GM21723 (cell line): ENCODE measurements around the gene HIPK3.
A peak's percentile ranks its signal among the peaks of the same experiment; 100 is the strongest.
"Not testable (repeated sequence)": the region's sequence is repeated elsewhere in the genome, so short reads cannot be mapped to it uniquely, and the experiment has no call there.

Source experiments
- ATAC-seq: cut with Tn5 transposase; IDR thresholded peaks from one replicate; pipeline ENCODE4 v1.9.1; 2021; ENCODE audit warnings: mild to moderate bottlenecking, moderate library complexity; ENCODE audit not compliant: unreplicated experiment

The HIPK3 gene

GRCh38 chr11:33257160-33257896 is at the start of gene HIPK3:
TSS of gene HIPK3 (plus strand) at chr11:33257381.
- ATAC-seq, result peak; percentile 84

GRCh38 chr11:33207408-33207985 is 49.7 kb upstream of the HIPK3 start:
- no peak for ATAC-seq

GRCh38 chr11:33208150-33208549 is 49.0 kb upstream of the HIPK3 start:
- ATAC-seq, result no peak

- ATAC-seq, result no peak
Observed at GRCh38 chr11:33211153-33211552, 46.0 kb upstream of the HIPK3 start.

- no peak for ATAC-seq
Observed at GRCh38 chr11:33211580-33211979, 45.6 kb upstream of the HIPK3 start.

GRCh38 chr11:33214187-33214586 is 43.0 kb upstream of the HIPK3 start:
- ATAC-seq, result no peak

- no peak for ATAC-seq
Observed at GRCh38 chr11:33214767-33215166, 42.4 kb upstream of the HIPK3 start.

GRCh38 chr11:33216676-33217075 is 40.5 kb upstream of the HIPK3 start:
- ATAC-seq, result not testable (repeated sequence)

- ATAC-seq, result no peak
Observed at GRCh38 chr11:33222052-33222750, 35.0 kb upstream of the HIPK3 start.

- ATAC-seq, result no peak
Observed at GRCh38 chr11:33225371-33225770, 31.8 kb upstream of the HIPK3 start.

GRCh38 chr11:33227578-33228261 is 29.5 kb upstream of the HIPK3 start:
- ATAC-seq, result no peak

GRCh38 chr11:33234397-33235190 is 22.6 kb upstream of the HIPK3 start:
- ATAC-seq, result no peak

- no peak for ATAC-seq
Observed at GRCh38 chr11:33237039-33237597, 20.1 kb upstream of the HIPK3 start.

- ATAC-seq, result no peak
Observed at GRCh38 chr11:33242575-33242974, 14.6 kb upstream of the HIPK3 start.

GRCh38 chr11:33243654-33244053 is 13.5 kb upstream of the HIPK3 start:
- not testable (repeated sequence) for ATAC-seq

- ATAC-seq, result no peak
Observed at GRCh38 chr11:33248416-33248971, 8.7 kb upstream of the HIPK3 start.

GRCh38 chr11:33256031-33256812 is 959 bp upstream of the HIPK3 start:
- ATAC-seq, result no peak

GRCh38 chr11:33256813-33257159 is 395 bp upstream of the HIPK3 start:
- ATAC-seq, result no peak

- ATAC-seq, result peak; percentile 43
Observed at GRCh38 chr11:33257897-33258630, 883 bp downstream of the HIPK3 start.
